ENCODE results near the gene SPOP.
"Not testable (repeated sequence)": the region's sequence is repeated elsewhere in the genome, so short reads cannot be mapped to it uniquely, and the experiment has no call there.

SPOP gene

DNA sequence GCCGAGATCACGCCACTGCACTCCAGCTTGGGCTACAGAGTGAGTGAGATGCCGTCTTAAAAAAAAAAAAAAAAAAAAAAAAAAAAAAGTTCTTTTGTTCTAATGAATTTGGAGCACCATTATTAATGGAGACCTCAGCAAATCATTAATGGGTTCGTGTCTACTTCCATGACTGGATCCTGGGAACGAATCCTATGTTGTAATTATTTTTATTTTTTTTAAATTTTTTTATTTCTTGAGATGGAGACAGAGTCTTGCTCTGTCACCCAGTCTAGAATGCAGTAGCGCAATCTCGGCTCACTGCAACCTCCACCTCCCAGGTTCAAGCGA is 30.7 kb downstream of the SPOP start:
- no peak for DNase-seq

GRCh38 chr17:49646391-49647255 is 31.3 kb downstream of the SPOP start:
- no peak for DNase-seq

- not testable (repeated sequence) for DNase-seq
Observed at GRCh38 chr17:49646056-49646390, 31.9 kb downstream of the SPOP start.

DNA sequence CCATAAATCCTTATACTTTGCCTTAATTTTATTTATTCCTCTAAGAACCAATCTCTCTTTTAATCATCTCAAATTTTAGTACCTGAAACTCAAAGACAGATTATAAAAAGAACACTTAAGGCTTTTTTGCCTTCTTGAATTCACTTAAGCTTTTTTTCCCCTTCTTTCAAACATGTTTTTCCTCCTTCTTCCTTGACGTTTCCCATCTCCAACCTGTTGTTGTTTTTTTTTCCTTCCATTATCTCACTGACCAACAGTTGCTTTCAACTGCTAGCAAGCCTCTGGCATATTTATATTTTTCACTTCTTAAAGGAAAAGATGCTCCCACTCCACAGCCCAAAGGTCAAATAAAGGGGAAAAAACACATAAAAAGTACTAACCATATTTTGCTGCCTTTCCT is 32.2 kb downstream of the SPOP start:
- no peak for DNase-seq

GRCh38 chr17:49640556-49640955 is 37.3 kb downstream of the SPOP start:
- no peak for DNase-seq

DNA sequence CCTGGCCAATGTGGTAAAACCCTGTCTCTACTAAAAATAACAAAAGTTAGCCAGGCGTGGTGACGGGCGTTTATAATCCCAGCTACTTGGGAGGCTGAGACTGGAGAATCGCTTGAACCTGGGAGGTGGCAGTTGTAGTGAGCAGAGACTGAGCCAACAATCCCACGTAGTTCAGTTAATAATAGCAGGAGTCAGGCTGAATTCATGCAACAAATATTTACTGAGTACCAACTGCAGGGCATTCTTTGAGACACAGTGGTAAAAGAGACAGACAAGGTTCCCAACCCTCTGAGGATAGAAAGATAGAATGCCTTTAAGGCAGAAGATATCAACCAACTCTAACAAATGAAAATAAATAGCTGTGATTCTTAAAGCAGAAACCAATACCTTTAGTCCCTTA is 39.1 kb downstream of the SPOP start:
- DNase-seq: no peak

DNA sequence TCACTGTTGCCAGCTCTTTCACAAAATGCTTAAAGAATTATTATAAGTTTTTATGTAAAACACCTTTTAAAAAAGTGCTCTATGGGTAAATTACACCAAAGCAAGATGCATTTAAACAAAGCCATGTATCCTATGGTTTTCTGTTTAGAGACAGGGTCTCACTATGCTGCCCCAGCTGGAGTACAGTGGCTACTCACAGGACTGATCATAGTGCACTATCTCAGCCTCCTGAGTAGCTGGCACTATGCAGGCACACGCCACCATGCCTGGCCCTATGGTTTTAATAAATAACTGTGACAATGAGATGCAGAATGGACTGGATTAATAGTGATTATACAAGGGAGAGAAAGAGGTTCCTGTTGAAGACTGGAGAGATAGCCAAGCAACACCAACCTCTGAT is 40.2 kb downstream of the SPOP start:
- no peak for DNase-seq

GRCh38 chr17:49637050-49637449 is 40.8 kb downstream of the SPOP start:
- DNase-seq: no peak

GRCh38 chr17:49635121-49635520 is 42.8 kb downstream of the SPOP start:
- DNase-seq: no peak

- no peak for DNase-seq
Observed at GRCh38 chr17:49634485-49634860, 43.4 kb downstream of the SPOP start.

GRCh38 chr17:49633762-49634484 is 44.0 kb downstream of the SPOP start:
- DNase-seq: no peak

DNA sequence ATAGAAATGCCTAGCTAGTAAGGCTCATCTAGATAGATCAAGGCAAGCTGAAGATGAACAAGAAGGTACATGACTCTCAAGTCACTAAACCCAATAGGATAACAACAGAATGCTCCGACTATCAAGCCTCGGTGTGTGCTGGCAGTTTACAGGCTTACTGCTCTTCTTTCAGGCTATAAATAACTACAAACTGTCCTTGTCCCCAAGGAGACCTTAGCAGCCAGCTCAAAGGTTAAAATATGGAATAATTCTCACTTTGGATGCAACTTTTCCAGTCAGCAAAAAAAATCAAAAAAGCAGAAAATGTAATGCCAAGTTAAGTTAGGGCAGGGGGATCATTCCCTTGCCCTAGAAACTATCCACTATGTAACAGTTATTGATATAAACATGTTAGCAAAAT is 44.6 kb downstream of the SPOP start:
- DNase-seq: no peak

GRCh38 chr17:49632201-49632600 is 45.7 kb downstream of the SPOP start:
- no peak for DNase-seq

DNA sequence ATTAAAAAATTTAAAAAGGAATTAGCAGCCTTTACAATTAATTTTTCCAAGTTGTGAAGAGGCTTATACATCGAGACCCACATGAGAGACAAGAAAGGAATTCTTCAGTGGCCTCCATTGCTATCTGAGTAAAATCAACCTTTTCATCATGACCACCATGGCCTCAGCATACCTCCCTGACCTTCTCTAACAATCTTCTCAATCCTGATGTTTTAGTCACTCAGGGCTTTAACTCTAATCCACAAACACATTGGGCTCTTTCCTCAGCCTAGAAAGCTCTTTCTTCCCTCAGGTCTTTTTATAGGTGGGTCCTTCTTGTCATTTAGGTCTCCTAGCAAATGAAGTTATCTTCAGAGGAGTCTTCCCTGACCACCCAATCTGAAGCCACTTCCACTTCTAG is 46.4 kb downstream of the SPOP start:
- DNase-seq: no peak

DNA sequence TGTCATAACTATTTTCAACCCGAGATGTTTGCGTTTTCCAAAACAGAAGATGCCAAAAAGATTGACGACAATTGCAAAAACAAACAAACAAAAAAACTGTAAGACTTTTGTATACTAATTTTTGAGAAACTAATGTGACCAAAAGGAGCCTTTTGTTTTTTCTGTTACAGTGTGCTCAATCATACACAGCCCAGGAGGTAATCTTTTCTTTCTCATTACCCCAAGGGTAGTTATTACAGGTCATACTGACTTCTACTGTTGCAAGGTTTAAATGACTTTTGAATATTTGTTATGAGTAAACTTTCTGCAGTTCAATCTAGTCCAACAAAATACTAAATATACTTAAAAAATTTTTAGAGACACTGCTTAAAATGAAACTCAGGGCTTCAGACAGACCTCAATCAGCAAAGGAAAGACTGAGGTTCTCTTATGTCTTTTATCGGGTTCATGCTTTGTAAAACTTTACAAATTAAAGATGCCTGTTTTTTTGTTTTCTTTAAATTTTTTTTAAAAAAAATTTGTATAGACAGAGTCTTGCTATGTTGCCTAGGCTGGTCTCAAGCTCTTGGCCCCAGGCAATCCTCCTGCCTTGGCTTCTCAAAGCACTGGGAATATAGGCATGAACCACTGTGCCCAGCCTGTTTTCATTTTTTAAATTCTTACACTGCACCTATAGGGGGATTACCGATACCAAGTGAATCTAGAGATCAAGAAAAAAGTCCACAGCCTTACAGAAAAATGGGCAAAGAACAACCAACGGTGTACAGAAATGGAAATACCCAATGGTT is 47.6 kb downstream of the SPOP start:
- no peak for DNase-seq

- no peak for DNase-seq
Observed at GRCh38 chr17:49629447-49629846, 48.5 kb downstream of the SPOP start.

- DNase-seq: no peak
Observed at GRCh38 chr17:49624896-49625295, 53.0 kb downstream of the SPOP start.

DNA sequence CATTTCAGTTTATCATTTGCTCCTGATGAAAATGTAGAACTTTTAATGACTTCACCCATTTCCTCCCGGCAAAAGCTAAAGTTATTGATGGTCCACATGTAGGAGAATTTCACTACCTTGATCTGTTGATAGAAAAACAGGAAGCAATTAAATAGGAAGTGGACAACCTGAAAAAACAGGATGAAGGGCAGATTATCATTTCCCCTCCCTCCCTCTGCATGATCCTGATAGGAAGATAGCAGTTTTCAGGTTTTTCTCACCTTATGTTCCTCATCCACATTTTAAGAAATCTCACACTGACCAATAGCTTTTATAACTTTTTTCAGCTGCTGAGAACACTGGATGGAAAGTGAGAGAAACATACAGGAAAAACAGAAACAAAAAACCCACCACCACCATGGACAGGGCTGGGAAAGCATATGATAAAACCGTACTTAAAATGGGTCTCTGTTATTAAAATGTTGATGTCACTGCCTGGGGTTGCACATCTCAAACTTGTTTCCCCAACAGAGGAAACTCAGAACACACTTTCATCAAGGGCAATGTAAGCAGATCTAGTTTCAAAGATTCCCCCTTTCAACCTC is 55.9 kb downstream of the SPOP start:
- DNase-seq: no peak

DNA sequence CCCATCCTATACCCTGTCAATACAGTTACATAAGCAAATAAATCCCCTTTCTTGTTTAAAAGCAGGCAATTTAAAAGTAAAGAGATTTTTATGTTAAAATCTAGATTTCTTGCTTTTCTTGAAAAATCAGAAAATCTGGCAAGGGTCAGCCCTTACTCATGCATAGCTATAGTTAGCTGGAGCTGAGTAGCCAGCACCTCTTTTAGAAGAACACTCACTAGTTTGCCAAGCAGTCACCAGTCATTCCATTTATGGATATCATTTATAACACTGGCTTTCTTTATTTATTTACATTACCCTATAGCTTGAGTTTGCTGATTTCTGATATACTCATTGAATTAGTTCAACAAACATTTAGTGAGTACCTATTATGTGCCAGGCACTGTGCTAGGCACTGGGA is 56.5 kb downstream of the SPOP start:
- DNase-seq: no peak

DNA sequence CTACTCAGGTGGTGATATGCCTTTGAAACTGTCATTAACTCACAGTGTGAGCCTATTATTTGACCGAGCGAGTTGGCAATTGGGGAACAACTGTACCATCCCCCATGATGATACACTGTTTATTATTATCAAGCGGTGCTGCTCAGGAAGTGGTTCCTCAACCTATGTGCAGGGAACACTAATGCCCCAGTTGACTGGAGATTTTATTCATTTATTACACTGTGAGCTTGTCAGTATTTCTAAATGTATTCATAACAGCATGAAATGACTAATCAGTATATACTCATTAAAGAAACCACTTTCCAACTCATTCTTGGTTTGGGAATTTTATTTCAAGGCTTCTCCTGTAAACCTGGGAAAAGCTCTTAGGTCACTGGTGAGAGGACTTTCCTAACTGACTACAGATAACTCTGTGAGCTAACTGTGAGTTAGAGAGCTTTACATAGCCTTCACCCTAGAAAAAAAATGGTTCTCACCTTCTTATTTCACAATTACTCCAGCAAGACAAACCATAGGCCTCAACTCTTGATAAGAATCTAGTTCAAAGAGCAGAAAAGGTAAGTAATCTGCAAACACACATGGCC is 59.8 kb downstream of the SPOP start:
- no peak for DNase-seq

DNA sequence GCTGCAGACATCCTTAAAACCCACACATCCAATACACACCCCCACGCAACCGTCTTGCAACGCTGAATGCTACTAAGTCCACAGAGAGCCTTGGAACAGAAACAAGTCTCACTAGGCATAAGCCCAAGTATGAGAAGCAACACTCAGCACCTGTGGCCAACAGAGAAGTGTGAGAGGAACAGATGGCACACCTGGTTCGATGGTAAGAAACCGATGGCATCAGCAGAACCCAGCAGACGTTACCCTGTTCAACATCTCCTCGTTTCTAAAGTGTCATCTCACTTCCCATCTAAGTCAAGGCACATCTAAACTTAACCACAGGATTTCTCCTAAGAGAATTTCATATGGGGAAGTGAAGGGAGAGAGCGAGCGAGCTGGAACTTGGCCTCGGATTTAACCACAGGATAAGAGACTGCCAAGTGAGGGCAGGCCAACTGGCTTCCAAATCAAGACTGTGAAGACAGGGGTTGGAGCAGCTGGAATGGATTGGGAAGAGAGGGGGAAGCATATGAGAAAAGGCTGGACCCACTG is 61.2 kb downstream of the SPOP start:
- no peak for DNase-seq

GRCh38 chr17:49616086-49616485 is 61.8 kb downstream of the SPOP start:
- no peak for DNase-seq
